HepG2 (cell line): ENCODE data around the gene TRMT1L. TPM values are rescaled to one million over a fixed set of nuclear protein-coding genes. Genes with fewer than 3 reads are reported as not detected.

Source experiments
- DPF2 ChIP-seq: sonication (generic); formaldehyde crosslinking; IDR thresholded peaks from 2 replicates; pipeline ENCODE4 v1.4.0; 2020; ENCODE audit warnings: mild to moderate bottlenecking, low read depth, missing genetic modification reagents, borderline replicate concordance
- FOXJ3 ChIP-seq: sonication (generic); formaldehyde crosslinking; IDR thresholded peaks from 2 replicates; pipeline ENCODE4 v1.4.0; 2020; ENCODE audit warnings: missing genetic modification reagents, mild to moderate bottlenecking, borderline replicate concordance
- PTBP1 ChIP-seq: fragments of 200-400 bp; formaldehyde crosslinking; IDR thresholded peaks from 2 replicates; pipeline ENCODE4 v1.6.1; 2018; ENCODE audit warnings: low read length, low read depth; ENCODE audit not compliant: poor library complexity, severe bottlenecking
- SP2 ChIP-seq: sonication (generic); formaldehyde crosslinking; IDR thresholded peaks from 2 replicates; pipeline ENCODE4 v1.5.1; 2020; ENCODE audit warnings: mild to moderate bottlenecking, missing genetic modification reagents
- SP5 ChIP-seq: IDR thresholded peaks from 2 replicates; pipeline ENCODE4 v1.6.1; 2016; ENCODE audit warnings: low read depth, borderline replicate concordance
- TGIF2 ChIP-seq: IDR thresholded peaks from 2 replicates; pipeline ENCODE4 v1.6.1; 2016; ENCODE audit warnings: control low read depth, missing compliant biosample characterization
- ZNF18 ChIP-seq: sonication (generic); formaldehyde crosslinking; IDR thresholded peaks from 2 replicates; pipeline ENCODE4 v1.8.0; 2022; ENCODE audit warnings: mild to moderate bottlenecking, missing genetic modification reagents; ENCODE audit not compliant: insufficient replicate concordance
- ZNF407 ChIP-seq: sonication (generic); formaldehyde crosslinking; IDR thresholded peaks from one replicate; pipeline ENCODE4 v1.5.1; 2020; ENCODE audit warnings: mild to moderate bottlenecking, missing genetic modification reagents; ENCODE audit errors: not compliant biosample characterization
- ZNF598 ChIP-seq: sonication (generic); formaldehyde crosslinking; IDR thresholded peaks from 2 replicates; pipeline ENCODE4 v1.5.1; 2020; ENCODE audit warnings: mild to moderate bottlenecking, missing genetic modification reagents, borderline replicate concordance
- polyA plus RNA-seq, 8 experiments: library from polyadenylated mRNA; depleted of rRNA in 3 of 8; stranded (reverse) in 7 of 8; unstranded in 1 of 8; fragments of >200 nt; fragmentation: Illumina TruSeq in 4 of 8; extraction: Trizol in 4 of 8; gene quantifications; 2 replicates each; pipeline versions ENCODE4 v1.2.1 to v1.2.3, GENCODE V29; 2011 to 2016; ENCODE audit warnings: low read depth in 4 of 8, missing spikeins in 1 of 8, mixed read lengths in 1 of 8; ENCODE audit not compliant: insufficient read depth in 1 of 8
- total RNA-seq, 5 experiments: library from RNA; depleted of rRNA; stranded (reverse); fragments of >200 nt; fragmentation: Illumina TruSeq; extraction: Trizol; gene quantifications; 2 replicates each; pipeline ENCODE4 v1.2.3, GENCODE V29; 2016; ENCODE audit warnings: low read depth in 1 of 5
- TF ChIP-seq, protein P1 (sequence below), 2 experiments: sonication (generic) in 1 of 2; formaldehyde crosslinking in 1 of 2; IDR thresholded peaks; 2 replicates each; pipeline versions ENCODE4 v1.4.0 to v1.6.1; 2016 to 2020; ENCODE audit warnings: borderline replicate concordance in 1 of 2, low read depth in 1 of 2, mild to moderate bottlenecking in 1 of 2, missing genetic modification reagents in 1 of 2
- TF ChIP-seq, protein P2 (sequence below): sonication (generic); formaldehyde crosslinking; IDR thresholded peaks from 2 replicates; pipeline ENCODE4 v1.8.0; 2022; ENCODE audit warnings: missing genetic modification reagents, low read depth, mild to moderate bottlenecking, borderline replicate concordance

TRMT1L gene
- total and polyA plus RNA-seq, 2 of the 13 experiments (the other 11 are each of a cell fraction or from before 2014, with no cell fraction given): 17.9 to 19.2 TPM

- TF ChIP-seq PTBP1 (no peak), DPF2 (CRISPR knock-in tag) (no peak), FOXJ3 (CRISPR knock-in tag) (0 out of 2 replicates have a peak, but pooled peaks have one; percentile 31), ZNF407 (CRISPR knock-in tag) (no peak), SP2 (peak; percentile 68; the same call in 1 of the 2 replicates), ZNF18 (CRISPR knock-in tag) (peak; percentile 19), SP5 (CRISPR knock-in tag) (peak; percentile 70; the same call in 1 of the 2 replicates), ZNF598 (CRISPR knock-in tag) (no peak), TGIF2 (peak; percentile 49; the same call in 1 of the 2 replicates)
- TF ChIP-seq, protein P1, sequence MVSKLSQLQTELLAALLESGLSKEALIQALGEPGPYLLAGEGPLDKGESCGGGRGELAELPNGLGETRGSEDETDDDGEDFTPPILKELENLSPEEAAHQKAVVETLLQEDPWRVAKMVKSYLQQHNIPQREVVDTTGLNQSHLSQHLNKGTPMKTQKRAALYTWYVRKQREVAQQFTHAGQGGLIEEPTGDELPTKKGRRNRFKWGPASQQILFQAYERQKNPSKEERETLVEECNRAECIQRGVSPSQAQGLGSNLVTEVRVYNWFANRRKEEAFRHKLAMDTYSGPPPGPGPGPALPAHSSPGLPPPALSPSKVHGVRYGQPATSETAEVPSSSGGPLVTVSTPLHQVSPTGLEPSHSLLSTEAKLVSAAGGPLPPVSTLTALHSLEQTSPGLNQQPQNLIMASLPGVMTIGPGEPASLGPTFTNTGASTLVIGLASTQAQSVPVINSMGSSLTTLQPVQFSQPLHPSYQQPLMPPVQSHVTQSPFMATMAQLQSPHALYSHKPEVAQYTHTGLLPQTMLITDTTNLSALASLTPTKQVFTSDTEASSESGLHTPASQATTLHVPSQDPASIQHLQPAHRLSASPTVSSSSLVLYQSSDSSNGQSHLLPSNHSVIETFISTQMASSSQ (IDR thresholded peaks at IDR 0.05; ENCODE audit: low read depth): no peak; the same call in 1 of the 2 replicates
- TF ChIP-seq, protein P1 (CRISPR knock-in tag; IDR thresholded peaks at IDR 0.05; ENCODE audit: borderline replicate concordance): peak; percentile 53; the same call in 1 of the 2 replicates
- TF ChIP-seq, protein P2, sequence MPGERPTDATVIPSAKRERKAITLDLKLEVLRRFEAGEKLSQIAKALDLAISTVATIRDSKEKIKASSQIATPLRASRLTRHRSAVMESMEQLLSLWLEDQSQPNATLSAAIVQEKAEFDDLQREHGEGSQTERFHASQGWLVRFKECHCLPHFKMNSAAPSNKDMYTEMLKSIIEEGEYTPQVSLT (CRISPR knock-in tag): no peak
These were observed at the start of gene TRMT1L, which contains the start of gene SWT1 (continued) for GRCh38 chr1:185156854-185157598.
